Activated gamma-delta T cell treated with anti-CD3 and anti-CD28 coated beads, Interleukin-2, amount 50 U/mL, for 16 hours (primary cell): ENCODE results near the gene RAB33A.

Experiments used
- DNase-seq: peaks from one replicate; pipeline ENCODE4 v3.0.0-alpha.2; 2020; ENCODE audit warnings: low read depth

The RAB33A gene

GRCh38 chrX:130171446-130172126 lies at the start of gene RAB33A:
Gene RAB33A, plus strand, starts transcription at chrX:130171962. Its CDS starts 101 bp downstream, at chrX:130172063.
- DNase-seq, result no peak

- no peak for DNase-seq
Observed at GRCh38 chrX:130124577-130124976, 47.2 kb upstream of the RAB33A start.

GRCh38 chrX:130125091-130125874 lies 46.5 kb upstream of the RAB33A start:
- DNase-seq, result no peak

GRCh38 chrX:130130990-130131389 lies 40.8 kb upstream of the RAB33A start:
- no peak for DNase-seq

- no peak for DNase-seq
Observed at GRCh38 chrX:130136496-130136895, 35.3 kb upstream of the RAB33A start.

- no peak for DNase-seq
Observed at GRCh38 chrX:130136961-130137360, 34.8 kb upstream of the RAB33A start.

GRCh38 chrX:130139474-130140201 lies 32.1 kb upstream of the RAB33A start:
- DNase-seq, result no peak

GRCh38 chrX:130144509-130144908 lies 27.3 kb upstream of the RAB33A start:
- DNase-seq, result no peak

- DNase-seq, result no peak
Observed at GRCh38 chrX:130145123-130145522, 26.6 kb upstream of the RAB33A start.

- no peak for DNase-seq
Observed at GRCh38 chrX:130147631-130148030, 24.1 kb upstream of the RAB33A start.

- no peak for DNase-seq
Observed at GRCh38 chrX:130155564-130155963, 16.2 kb upstream of the RAB33A start.

- no peak for DNase-seq
Observed at GRCh38 chrX:130158311-130158710, 13.5 kb upstream of the RAB33A start.

GRCh38 chrX:130159776-130160175 lies 12.0 kb upstream of the RAB33A start:
- DNase-seq, result no peak

- DNase-seq, result no peak
Observed at GRCh38 chrX:130162094-130162735, 9.5 kb upstream of the RAB33A start.

- no peak for DNase-seq
Observed at GRCh38 chrX:130163398-130163797, 8.4 kb upstream of the RAB33A start.

- no peak for DNase-seq
Observed at GRCh38 chrX:130165181-130165702, 6.5 kb upstream of the RAB33A start.

- peak; percentile 75 for DNase-seq
Observed at GRCh38 chrX:130165703-130166502, 5.9 kb upstream of the RAB33A start, which contains the start of gene AIFM1. Gene AIFM1, minus strand, starts transcription at chrX:130165841. Its CDS starts 185 bp downstream, at chrX:130165656.

- DNase-seq, result no peak
Observed at GRCh38 chrX:130166503-130166777, 5.3 kb upstream of the RAB33A start.

- no peak for DNase-seq
Observed at GRCh38 chrX:130167040-130167439, 4.7 kb upstream of the RAB33A start.

- DNase-seq, result peak; percentile 46
Observed at GRCh38 chrX:130170752-130171445, 863 bp upstream of the RAB33A start.
